D721Med (cell line): Measurements from ENCODE around the gene CADM1.

Source experiments
- DNase-seq: peaks from one replicate; pipeline ENCODE4 v3.0.0; 2011; ENCODE audit warnings: low spot score; ENCODE audit not compliant: insufficient read length
- FAIRE-seq: peaks from 2 replicates; lab custom pipeline; 2011; peaks lifted over from hg19 to GRCh38; lab: Jason Lieb, UNC
- TF ChIP-seq, protein P1 (sequence below): IDR thresholded peaks from 2 replicates; pipeline ENCODE4 v1.5.1; 2012; ENCODE audit warnings: mild to moderate bottlenecking, control low read depth; ENCODE audit not compliant: insufficient read depth; ENCODE audit errors: missing control alignments

CADM1 gene

DNA sequence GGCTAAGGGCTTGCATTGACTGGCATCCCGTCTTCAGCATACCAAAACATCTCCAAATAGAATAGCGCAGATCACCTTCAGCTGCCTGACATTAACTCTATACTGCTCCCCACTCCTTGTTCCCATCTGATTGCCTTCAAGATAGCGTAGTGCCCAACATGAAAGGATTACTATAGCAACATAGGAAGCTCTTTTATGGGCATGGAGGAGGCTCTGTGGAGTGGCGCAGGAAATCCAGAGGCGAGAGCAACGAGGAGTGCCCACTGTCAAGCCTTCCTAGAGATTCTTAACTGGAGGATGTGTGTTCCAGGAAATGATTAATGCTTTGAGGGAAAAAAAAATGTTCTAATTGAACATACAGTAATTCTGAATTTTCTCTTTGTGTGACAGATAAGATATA lies 213.3 kb downstream of the CADM1 start:
- DNase-seq, result no peak
- FAIRE-seq, result no peak
- TF ChIP-seq, protein P1, sequence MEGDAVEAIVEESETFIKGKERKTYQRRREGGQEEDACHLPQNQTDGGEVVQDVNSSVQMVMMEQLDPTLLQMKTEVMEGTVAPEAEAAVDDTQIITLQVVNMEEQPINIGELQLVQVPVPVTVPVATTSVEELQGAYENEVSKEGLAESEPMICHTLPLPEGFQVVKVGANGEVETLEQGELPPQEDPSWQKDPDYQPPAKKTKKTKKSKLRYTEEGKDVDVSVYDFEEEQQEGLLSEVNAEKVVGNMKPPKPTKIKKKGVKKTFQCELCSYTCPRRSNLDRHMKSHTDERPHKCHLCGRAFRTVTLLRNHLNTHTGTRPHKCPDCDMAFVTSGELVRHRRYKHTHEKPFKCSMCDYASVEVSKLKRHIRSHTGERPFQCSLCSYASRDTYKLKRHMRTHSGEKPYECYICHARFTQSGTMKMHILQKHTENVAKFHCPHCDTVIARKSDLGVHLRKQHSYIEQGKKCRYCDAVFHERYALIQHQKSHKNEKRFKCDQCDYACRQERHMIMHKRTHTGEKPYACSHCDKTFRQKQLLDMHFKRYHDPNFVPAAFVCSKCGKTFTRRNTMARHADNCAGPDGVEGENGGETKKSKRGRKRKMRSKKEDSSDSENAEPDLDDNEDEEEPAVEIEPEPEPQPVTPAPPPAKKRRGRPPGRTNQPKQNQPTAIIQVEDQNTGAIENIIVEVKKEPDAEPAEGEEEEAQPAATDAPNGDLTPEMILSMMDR, result no peak

DNA sequence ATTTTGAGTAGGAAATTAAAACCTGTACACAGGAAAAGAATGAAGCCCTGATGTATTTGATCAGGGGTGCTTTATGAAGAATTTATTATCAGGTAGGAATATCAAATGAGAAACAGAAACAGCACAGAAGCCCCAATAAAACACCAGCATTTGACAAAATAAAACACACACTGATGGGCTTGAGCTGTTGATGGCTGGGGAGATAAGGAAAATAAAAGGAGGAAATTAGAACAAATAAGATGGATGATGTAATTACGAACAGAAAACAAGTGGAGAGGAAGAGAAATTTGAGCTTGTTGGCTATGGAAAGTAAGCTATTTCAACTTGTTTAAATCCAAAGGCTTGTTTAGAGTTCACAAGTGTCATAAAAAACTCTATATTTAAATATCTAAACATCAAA lies 213.7 kb downstream of the CADM1 start:
- TF ChIP-seq, protein P1, result no peak
- DNase-seq (no peak), FAIRE-seq (no peak)

DNA sequence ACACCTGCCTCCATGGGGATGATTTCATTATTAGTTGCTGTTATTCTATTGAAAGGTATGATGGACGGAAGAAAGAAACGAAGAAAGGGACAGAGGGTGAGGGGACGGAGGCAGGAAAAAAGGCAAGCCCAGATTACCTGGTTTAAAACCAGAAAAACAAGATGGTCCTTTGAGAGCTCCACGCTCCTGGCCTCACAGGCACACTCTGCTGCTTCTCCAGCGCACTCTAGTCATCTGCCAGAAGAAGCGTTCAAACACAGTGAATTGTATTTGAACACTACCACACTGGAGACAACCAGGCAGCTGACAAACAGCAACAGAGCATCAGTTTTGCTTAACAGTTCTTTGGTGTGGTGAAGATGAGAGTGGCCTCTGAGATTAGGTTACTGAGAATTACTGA lies 216.9 kb downstream of the CADM1 start:
- FAIRE-seq (no peak), DNase-seq (no peak)
- TF ChIP-seq, protein P1, result no peak

DNA sequence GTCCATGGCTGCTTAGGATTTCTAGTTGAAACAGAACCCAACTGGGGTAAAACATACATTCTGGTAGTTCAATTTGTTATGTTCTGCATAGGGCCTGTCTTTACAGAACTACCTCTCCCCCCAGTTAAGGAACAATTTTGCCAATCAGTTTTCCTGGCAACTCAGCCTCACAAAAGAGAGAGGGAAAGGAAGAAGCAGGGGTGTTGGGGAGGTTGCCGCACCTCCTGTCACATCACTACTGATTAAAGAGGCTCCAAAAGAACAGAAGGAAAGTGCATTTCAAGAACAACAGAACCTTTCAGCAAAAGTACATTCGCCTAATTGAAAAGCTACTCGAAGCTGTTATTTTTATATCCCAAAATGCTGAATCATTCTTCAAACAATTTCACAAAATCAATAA lies 217.6 kb downstream of the CADM1 start:
- FAIRE-seq (no peak), DNase-seq (no peak)
- TF ChIP-seq, protein P1, result no peak

DNA sequence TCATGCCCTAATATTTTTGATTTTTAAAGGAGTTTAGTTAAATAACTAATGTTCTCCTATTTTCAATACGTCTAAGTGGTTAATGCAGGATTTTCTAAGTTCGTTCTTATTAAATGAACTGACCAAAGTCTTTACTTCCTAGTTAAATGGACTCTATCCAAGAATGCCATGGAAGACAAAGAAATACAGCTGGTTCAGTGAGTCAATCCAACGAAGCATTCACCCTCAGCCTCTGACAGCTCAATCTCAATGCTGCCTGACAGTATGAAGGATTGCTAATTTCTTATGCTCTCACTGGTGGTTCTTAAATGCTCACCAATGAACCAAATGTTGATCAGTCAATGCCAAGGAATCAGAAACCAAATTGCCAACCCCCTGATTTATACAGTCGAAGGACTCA lies 219.4 kb downstream of the CADM1 start:
- TF ChIP-seq, protein P1, result no peak
- FAIRE-seq (no peak), DNase-seq (no peak)

DNA sequence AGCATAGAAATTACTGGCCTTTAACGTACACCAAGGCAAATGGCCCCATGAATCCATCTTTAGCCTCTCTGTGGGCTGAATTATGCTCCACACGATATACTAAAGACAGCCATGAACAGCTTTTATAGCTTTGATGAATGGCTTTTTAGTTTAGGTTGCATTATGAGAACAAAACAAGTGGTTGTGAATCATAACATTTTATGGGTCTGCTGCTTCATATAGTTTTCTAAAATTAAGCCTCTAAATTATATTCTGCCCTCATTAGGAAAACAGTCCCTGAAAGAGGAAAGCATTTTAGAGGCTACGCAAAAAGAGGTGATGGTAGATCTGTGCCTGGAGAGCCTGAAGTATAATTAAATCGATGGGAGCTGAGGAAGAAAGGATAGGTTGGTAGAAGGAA lies 221.3 kb downstream of the CADM1 start:
- FAIRE-seq (no peak), DNase-seq (no peak)
- TF ChIP-seq, protein P1, result no peak

DNA sequence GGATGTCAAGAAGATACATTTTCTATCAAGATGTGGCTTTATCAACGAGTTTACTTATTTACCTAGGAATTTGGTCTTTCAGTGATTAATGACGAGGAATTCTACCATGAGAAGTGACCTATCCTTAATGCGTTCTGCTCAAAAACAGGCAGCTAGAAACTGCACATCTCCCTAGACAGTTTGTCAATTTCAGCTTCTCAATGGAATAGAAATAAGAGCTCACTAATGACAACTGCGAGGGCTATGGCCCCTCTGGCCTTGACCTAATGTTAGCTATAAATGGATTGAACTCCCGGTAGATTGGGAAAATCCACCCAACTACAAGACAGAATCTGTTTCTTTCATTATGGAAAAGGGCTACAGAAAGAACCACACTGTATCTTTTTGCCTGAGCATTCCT lies 223.4 kb downstream of the CADM1 start:
- TF ChIP-seq, protein P1, result no peak
- FAIRE-seq (peak; percentile 25), DNase-seq (no peak)
